ENCODE results near the gene ADORA3.
"Not testable (repeated sequence)": the region's sequence is repeated elsewhere in the genome, so short reads cannot be mapped to it uniquely, and the experiment has no call there.

ADORA3 gene

GRCh38 chr1:111503585-111504060, at the start of gene ADORA3, which contains the start of gene TMIGD3:
Gene ADORA3 (minus strand): TSS chr1:111503633. CDS start chr1:111503354, 279 bp downstream.
Gene TMIGD3 (minus strand): TSS chr1:111503633. CDS start chr1:111503354, 279 bp downstream.
- DNase-seq: no peak

- DNase-seq: no peak
These were observed 49.8 kb upstream of the ADORA3 start for GRCh38 chr1:111553196-111553595.

DNA sequence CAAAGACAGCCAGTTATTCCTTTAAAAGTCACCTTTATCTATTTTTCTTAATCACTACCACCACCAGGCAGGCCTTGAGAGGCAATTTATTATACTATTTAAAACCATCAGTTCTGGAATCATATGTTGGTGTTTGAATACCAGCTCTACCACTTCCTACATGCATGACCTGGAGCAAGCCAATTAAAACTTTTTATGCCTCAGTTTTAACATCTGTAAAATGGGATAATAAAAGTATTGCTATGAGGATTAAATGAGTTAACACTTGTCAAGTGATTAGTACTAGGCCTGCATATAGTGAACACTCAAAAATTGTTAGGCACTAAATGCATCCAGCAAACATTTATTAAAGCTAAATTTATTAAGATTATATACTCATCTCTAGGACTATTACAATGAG, 49.2 kb upstream of the ADORA3 start:
- DNase-seq: no peak

DNA sequence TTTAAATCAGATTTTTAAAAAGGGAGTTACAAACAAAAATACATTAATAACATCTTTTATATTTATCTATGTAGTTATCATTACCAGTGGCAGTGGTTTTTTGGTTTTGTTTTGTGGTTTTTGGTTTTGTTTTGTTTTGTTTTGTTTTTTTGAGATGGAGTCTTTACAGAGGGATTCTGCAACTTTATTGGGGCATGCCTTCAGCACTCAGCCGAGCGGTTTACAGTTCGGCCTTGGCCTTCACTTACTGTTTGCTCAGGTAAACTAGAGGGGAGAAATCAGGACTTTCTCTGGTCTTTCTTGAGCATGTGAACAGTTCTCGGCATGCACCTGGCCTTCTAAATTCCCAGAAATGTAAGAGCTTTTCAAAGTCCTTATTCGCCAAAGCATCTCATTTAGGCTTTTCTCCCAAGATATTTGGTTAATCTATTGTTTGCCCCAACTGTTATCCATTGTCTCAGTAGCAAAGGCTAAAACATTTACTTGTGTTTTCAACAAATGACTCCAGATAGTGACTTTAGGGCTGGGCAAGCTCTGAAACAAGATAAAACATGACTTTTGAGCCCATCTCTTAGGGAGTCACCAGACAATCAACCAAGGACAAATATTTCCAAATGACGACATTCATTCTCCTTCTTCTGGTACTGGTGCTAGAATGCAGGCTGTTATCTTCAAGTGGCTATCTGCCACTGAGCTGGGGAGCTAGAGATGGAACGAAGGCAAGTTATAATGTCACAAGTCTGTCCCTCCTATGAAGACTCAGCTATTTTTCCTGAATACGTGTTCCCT, 48.4 kb upstream of the ADORA3 start:
- DNase-seq: no peak

DNA sequence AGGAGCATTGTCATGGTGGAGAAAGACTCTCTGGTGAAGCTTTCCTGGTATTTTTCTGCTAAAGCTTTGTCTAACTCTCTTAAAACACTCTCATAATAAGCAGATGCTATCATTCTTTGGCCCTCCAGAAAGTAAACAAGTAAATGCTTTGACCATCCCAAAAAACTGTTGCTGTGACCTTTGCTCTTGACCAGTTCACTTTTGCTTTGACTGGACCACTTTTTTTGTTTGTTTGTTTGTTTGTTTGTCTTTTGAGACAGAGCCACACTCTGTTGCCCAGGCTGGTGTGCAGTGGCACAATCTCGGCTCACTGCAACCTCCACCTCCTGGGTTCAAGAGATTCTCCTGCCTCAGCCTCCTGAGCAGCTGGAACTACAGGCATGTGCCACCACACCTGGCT, 44.4 kb upstream of the ADORA3 start:
- DNase-seq: not testable (repeated sequence)

- no peak for DNase-seq
These were observed 38.8 kb upstream of the ADORA3 start for GRCh38 chr1:111542187-111542586.

- no peak for DNase-seq
These were observed 38.3 kb upstream of the ADORA3 start for GRCh38 chr1:111541721-111542120.

DNA sequence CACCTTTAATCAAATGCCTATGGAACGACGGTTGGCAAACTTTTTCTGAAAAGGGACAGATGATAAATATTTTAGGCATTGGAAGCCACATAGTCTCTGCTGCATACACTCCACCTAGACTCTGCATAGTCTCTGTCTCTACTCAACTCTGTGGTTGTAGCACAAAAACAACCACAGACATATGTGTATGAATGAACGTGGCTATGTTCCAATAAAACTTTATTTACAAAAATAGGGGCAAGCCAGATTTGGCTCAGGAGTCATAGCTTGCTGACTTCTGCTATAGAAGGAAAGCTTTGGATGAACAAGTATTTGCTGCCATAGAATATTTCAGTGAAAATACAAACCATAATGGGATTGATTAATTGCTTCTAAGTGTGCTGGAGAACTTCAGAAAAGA, 37.5 kb upstream of the ADORA3 start:
- no peak for DNase-seq

- DNase-seq: no peak
These were observed 35.1 kb upstream of the ADORA3 start for GRCh38 chr1:111538343-111539025.

GRCh38 chr1:111535256-111536191, 32.1 kb upstream of the ADORA3 start:
- DNase-seq: no peak

DNA sequence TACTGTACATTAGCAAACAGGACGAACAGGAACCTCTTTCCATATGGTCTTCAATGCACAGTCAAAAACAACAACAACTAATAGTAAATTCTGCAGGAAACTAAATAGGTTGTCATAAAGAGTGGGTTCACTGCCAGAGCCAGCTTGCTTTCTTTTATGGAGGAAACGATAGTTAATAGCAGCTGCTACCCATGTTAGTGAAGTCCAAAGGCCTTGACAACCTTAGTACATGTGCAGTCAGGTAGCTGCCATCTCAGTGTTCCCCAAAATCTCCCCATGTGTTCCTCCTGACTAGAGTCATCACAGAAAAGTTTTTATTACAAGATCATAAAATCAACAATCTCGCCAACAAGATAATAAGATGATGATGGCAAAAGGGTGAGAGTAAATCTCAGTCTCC, 16.6 kb upstream of the ADORA3 start:
- DNase-seq: no peak

DNA sequence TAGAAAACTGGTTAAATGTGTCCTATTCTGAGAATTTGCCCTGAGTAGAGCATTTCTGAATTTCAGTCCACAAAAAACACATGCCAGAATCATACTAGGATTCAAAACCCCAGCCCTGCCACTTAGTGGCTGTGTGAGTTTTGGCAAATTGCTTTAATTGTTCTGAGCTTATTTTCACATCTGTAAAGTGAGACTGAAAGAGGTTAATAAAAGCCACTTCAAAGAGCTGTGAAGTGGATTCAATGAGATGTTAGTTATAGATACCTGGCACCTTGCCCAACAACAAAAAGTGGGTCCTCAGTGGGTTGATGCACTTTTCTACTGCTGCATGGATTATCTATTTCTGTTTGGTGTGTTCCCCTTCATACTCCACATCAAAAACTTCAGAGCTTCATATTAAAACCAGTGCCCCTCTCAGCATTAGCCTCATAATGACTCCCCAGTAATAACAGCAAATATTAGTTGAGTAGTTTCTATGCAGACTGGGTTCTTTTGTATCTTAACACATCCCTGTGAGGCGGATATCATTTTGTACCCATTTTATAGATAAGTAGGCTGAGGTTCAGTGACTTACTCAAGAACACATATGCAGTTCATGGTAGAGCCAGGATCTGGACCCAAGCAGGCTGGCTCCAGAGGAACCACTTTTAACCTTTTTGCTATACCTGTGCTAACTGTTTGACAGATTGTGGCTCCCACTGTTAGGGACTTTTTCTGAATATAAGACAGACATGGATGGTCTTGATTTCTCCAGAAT, 14.2 kb upstream of the ADORA3 start:
- peak; percentile 10 for DNase-seq

GRCh38 chr1:111516005-111516535, 12.6 kb upstream of the ADORA3 start:
- DNase-seq: peak; percentile 10

DNA sequence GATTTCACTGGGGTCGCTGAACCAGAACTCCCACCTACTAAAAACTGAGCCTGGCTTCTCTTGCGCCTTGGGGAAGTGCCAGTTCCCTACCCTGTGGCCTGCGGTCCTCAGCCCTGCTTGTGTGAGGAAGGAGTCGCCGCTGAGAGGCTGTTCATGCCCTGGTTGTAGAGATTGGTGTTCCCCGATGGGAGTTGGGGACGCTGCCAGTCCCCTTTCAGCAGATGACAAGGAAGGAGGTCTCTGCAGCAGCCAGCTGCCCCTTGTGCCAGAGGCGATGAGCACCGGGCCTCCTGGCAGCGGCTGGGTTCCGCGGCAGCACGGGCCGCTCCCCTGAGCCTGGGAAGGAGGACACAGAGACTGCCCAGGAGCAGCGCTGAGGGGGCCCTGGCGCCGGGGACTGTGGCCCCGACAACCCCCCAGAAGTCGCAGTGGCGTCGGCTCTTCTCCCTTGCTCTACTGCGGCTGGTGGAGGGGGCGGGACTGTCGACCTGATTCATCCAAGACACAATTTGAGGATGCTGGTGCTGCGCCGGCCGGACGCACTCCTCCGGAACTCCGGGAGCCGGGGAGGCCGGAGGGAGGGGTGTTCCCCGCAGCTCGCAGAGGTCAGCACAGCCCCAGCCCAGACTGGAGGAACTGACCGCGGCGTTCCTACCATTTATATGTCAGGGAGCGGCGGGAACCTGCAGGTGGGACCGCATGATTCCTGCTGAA, 12.0 kb upstream of the ADORA3 start:
- DNase-seq: no peak

GRCh38 chr1:111513410-111514020, 10.1 kb upstream of the ADORA3 start:
- no peak for DNase-seq

GRCh38 chr1:111512931-111513330, 9.5 kb upstream of the ADORA3 start:
- no peak for DNase-seq

DNA sequence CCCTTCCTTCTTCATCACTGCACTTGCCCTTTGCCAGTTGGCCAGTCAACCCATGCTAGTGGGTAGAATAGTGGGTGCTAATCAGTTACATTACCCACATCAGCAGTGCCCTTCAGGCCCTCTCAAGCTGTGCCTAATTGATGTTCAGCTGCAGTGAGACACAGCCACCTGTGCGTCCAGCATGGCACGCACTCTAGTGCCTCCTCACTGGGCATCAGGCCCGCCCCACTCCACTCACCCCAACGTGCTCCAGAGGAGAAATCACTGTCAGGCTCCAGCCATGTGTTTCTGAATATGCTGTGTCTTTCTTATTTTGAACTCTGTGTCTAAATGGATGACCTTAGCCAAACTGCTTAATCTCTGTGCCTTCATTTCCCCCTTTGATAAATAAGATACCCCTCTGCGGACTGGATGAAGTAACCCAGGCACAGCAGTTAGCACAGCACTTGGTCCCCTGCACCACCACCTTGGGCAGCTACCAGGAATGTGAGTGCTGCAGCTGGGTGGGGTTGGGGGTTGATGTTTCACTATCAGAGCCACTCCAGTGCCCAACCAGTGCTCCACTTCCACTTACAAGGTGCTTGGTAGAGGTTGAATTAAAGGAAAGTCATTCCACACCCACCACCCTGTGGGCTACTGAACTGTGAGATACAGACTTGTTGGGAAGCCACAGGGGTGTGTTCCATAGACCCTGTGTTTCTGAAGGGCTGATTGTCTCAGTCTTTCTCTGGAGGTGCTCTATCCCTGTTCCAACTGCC, 8.9 kb upstream of the ADORA3 start:
- no peak for DNase-seq

DNA sequence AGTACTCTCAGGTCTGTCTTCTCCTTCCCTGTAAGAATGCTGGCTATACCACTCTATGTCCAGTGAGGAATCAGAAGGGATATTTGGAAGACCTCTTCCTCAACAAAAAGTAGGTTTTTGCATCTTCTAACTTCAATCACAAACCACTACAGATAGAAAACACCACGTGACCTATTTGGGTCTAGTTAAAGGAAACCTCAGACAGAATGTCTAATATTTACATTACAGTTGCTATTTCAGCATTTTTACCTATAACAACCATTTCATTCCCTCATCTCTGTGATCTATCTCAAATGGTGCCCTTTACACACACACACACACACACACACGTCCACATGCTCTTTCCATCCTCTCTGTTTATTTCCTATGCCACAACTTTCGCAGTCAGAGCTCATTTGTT, 7.9 kb upstream of the ADORA3 start:
- DNase-seq: no peak

DNA sequence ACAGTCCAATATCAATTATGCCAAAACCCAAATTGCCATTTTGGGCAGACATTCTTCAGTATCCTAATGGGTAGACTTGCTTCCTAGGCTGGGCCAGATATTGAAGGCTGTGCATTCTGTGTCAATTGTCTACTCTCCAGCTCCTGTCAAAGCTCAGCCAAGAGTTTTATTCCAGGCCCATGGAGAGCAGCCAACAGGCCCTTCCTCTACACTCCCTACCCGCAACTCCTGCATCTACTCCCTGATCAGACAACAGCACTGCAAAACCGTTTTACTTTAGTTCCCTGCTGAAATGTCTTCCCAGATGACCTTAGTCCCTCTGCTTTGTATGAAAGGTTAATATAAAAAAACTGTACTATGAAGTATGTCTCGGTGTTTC, 6.6 kb upstream of the ADORA3 start:
- no peak for DNase-seq
